HG03108 (cell line): Measurements from ENCODE around the gene FUS.
A peak's percentile ranks its signal among the peaks of the same experiment; 100 is the strongest.
"Not testable (repeated sequence)": the region's sequence is repeated elsewhere in the genome, so short reads cannot be mapped to it uniquely, and the experiment has no call there.

Source experiments
- ATAC-seq: cut with Tn5 transposase; IDR thresholded peaks from one replicate; pipeline ENCODE4 v1.9.1; 2021; ENCODE audit warnings: moderate library complexity; ENCODE audit not compliant: unreplicated experiment

The FUS gene

GRCh38 chr16:31179747-31180459 lies at the start of gene FUS:
Gene FUS (plus strand): TSS chr16:31180139. CDS start chr16:31180215, 76 bp downstream.
- peak; percentile 47 for ATAC-seq

- no peak for ATAC-seq
Observed at GRCh38 chr16:31130336-31130891, 49.5 kb upstream of the FUS start.

- no peak for ATAC-seq
Observed at GRCh38 chr16:31130899-31131298, 49.0 kb upstream of the FUS start.

- ATAC-seq, result no peak
Observed at GRCh38 chr16:31131416-31131815, 48.5 kb upstream of the FUS start.

GRCh38 chr16:31131841-31132271 lies 48.1 kb upstream of the FUS start:
- ATAC-seq, result no peak

- no peak for ATAC-seq
Observed at GRCh38 chr16:31132303-31132979, 47.5 kb upstream of the FUS start.

GRCh38 chr16:31133046-31133501 lies 46.9 kb upstream of the FUS start:
- ATAC-seq, result no peak

- ATAC-seq, result no peak
Observed at GRCh38 chr16:31134091-31134571, 45.8 kb upstream of the FUS start.

GRCh38 chr16:31134625-31135534 lies 45.1 kb upstream of the FUS start:
- ATAC-seq, result no peak

GRCh38 chr16:31135535-31136286 lies 44.2 kb upstream of the FUS start, which contains the start of gene PRSS8:
Gene PRSS8 (minus strand): TSS chr16:31135727. CDS start chr16:31135498, 229 bp downstream.
- no peak for ATAC-seq

- no peak for ATAC-seq
Observed at GRCh38 chr16:31136287-31136662, 43.7 kb upstream of the FUS start.

GRCh38 chr16:31136822-31137499 lies 43.0 kb upstream of the FUS start:
- ATAC-seq, result not testable (repeated sequence)

- no peak for ATAC-seq
Observed at GRCh38 chr16:31138621-31139578, 41.0 kb upstream of the FUS start.

GRCh38 chr16:31141071-31141469 lies 38.9 kb upstream of the FUS start:
- not testable (repeated sequence) for ATAC-seq

- no peak for ATAC-seq
Observed at GRCh38 chr16:31141489-31142108, 38.3 kb upstream of the FUS start.

- peak; percentile 88 for ATAC-seq
Observed at GRCh38 chr16:31142109-31143010, 37.6 kb upstream of the FUS start.
